Left renal cortex interstitium (tissue), 4 donors: ENCODE data around the gene LRP5. TPM values are rescaled to one million over a fixed set of nuclear protein-coding genes. Genes with fewer than 3 reads are reported as not detected.
"Not testable (repeated sequence)": the region's sequence is repeated elsewhere in the genome, so short reads cannot be mapped to it uniquely, and the experiment has no call there.

Experiments
- DNase-seq, 4 donors: peaks; one replicate each; pipeline ENCODE4 v3.0.0-alpha.2; 2013; ENCODE audit warnings: low read depth in 4 of 4, low spot score in 2 of 4, missing footprints in 1 of 4
- polyA plus RNA-seq, 4 donors: library from polyadenylated mRNA; unstranded; fragments of 120-200 nt; gene quantifications; one replicate each; pipeline ENCODE4 v1.2.1, GENCODE V29; 2013; ENCODE audit not compliant: insufficient read length in 4 of 4

Gene LRP5
- polyA plus RNA-seq, 4 donors, result 34.9 to 67.8 (median 58.9) TPM

DNA sequence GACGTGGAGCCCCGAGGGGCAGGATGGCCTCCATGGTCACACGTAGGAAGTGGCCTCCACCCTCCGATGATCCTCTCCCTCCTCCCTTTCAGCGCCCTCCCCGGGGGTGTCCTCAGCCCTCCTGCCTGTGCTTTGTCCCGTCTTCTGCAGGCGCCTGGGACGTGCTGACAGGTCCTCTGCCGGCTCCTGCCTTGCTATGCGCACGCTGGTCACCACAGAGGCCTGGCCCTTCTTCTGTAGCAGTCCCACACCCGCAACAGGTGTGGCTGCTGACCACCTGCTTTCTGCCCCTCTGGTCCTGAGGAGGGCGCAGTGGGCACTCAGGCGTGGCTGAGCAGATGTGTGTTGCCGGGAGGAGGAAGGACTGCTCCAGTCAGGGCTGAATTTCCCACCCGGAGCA is 120.5 kb downstream of the LRP5 start:
- no peak for DNase-seq

DNA sequence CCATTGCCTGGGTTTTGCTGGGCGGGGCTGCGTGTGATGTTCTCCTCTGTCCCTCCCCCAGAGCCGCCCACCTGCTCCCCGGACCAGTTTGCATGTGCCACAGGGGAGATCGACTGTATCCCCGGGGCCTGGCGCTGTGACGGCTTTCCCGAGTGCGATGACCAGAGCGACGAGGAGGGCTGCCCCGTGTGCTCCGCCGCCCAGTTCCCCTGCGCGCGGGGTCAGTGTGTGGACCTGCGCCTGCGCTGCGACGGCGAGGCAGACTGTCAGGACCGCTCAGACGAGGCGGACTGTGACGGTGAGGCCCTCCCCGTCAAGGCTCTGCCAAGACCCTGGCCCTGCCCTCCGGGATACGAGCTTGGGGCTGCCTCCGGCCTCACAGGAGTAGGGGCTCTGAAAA is 121.2 kb downstream of the LRP5 start:
- DNase-seq, result no peak

DNA sequence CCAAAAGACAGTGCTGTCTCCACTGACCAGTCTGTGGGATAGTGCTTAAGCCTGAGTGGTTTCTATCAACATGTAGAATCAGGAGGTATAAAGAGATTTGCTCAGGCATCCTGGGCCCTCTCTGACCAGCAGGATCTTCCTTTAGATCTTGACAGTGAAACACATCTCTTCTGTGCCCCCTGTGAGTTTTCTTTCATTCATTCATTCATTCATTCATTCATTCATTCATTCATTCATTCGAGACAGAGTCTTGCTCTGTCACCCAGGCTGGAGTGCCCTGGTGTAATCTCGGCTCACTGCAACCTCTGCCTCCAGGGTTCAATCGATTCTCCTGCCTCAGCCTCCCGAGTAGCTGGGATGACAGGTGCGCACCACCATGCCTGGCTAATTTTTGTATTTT is 121.8 kb downstream of the LRP5 start:
- not testable (repeated sequence) for DNase-seq

DNA sequence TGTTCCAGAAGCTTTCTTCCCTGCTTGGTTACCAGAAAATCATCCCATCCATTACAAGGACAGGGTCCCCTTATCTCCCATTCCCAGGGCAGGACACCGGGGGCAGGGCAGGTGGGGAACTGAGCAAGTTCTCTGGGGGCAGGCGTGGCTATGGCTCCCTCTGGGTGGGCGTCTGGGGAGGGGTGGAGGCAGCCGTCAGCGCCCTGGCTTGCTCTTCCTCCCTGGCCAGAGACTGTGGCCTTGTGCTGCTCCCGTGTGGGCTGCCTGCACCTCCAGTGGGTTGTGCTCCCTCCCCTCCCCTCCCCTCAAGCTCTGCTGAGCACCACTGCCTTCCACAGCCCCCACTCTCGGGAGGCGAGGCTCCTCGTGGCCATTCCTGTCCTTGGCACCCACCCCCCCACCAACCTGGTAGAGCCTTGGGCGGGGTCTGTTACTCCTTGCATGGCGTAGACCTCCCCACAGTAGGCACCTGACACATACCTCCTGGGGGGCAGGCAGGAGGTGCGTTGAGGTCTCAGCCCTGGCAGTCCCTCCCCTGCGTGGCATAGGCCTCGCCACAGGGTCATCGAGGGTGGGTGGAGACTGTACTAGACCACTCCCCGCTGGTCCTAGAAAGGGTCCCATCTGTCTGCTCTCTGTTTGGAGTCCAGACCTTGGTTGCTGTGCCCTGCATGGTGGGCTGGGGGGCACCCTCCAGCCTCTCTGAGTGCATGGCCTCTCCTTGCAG is 123.9 kb downstream of the LRP5 start:
- no peak for DNase-seq

DNA sequence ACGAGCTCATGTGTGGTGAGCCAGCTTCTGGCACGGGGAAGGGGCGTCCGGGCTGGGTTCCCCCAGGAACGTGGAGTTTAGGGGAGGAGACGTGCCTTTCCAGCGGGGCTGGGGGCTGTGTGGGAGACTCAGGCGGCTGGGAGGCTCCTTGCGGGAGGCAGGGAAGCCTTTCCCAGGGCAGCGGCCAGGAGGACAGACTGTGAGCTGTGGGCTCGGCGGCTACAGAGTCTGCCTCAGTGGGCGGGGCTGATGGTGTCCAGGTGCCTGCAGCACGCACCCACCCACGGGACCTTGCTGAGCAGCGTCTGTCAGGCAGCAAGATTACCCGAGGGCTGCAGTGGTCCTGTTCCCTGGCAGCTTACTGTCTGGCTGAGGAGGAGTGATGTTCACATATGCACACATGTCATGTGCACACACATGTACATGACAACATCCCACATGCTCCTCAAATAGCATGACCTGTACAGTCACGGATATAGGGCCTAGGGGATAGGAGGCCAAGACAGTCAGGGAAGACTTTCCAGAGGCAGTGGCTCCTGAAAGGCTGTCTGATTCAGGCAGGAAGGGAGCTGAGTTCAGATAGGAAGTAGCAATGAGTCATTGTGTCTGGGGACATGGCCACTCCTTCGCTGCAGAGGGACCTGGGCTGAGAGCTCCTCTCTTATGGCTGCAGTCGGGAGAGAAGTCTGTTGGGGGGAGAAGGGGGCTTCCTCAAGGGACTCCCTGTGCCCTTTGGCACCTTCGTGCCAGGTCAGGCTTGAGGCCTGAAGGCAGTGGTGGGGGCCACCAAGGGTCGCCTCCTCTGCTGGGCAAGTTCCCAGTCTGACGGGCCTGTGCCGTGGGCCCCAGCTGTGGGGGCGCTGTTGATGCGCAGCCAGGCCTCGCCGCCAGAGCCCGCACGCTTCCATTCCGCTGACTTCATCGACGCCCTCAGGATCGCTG is 124.9 kb downstream of the LRP5 start:
- DNase-seq, result no peak

DNA sequence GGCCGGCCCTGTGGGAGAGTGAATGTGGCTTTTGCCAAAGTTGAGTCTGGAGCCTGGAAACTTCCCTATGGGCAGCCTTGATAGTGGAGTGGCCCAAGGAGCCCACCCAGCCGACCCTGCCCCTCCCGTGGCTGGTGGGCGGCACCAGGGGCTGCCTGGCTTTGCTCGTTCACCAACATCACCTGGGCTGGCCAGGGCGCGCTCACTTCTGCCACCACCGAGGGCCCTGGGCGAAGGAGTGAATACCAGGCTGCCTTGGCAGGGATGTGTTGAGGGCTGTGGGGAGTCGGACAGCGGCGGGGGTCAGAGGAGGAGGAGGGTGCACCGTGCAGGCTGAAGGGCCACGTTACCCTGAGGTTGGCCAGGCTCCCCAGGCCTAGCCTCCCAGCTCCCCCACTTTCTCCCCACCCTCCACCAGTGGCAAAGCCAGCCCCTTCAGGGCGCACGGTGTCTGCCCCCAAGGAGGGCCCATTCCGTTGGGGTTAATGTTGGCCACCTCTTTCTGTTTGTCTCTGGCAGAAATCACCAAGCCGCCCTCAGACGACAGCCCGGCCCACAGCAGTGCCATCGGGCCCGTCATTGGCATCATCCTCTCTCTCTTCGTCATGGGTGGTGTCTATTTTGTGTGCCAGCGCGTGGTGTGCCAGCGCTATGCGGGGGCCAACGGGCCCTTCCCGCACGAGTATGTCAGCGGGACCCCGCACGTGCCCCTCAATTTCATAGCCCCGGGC is 125.7 kb downstream of the LRP5 start:
- DNase-seq, result no peak

DNA sequence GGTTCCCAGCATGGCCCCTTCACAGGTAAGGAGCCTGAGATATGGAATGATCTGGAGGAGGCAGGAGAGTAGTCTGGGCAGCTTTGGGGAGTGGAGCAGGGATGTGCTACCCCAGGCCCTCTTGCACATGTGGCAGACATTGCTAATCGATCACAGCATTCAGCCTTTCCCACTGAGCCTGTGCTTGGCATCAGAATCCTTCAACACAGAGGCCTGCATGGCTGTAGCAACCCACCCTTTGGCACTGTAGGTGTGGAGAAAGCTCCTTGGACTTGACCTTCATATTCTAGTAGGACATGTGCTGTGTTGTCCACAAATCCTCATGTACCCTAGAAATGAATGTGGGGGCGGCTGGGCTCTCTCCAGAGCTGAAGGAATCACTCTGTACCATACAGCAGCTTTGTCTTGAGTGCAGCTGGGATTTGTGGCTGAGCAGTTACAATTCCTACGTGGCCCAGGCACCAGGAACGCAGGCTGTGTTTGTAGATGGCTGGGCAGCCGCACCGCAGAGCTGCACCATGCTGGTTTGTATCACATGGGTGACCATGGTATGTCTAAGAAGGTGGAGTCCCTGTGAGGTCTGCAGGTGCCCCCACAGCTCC is 126.4 kb downstream of the LRP5 start:
- DNase-seq, result no peak

DNA sequence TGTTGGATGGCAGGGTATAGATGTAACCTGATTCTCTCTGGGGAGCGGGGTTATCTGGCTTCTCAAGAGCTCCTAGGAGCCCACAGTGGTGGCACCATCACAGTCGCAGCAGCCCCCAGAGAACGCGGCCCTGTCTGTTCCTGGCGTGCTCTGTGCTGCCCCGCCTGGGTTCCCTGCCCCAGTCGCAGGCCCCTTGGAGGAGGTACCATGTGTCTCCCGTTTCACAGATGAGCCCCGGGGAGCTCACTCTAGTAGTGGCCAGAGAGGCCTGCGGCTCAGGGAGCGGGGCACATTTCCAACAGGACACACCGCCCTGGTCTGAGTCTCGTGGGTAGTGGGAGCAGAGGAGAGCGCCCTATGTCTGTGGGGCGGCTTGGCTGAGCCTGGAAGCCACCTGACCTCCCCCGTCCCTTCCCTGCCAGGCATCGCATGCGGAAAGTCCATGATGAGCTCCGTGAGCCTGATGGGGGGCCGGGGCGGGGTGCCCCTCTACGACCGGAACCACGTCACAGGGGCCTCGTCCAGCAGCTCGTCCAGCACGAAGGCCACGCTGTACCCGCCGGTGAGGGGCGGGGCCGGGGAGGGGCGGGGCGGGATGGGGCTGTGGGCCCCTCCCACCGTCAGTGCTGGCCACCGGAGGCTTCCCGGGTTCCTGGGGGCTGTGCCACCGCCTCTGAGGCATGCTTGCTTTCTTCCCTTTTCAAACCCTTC is 127.1 kb downstream of the LRP5 start:
- DNase-seq, result no peak

DNA sequence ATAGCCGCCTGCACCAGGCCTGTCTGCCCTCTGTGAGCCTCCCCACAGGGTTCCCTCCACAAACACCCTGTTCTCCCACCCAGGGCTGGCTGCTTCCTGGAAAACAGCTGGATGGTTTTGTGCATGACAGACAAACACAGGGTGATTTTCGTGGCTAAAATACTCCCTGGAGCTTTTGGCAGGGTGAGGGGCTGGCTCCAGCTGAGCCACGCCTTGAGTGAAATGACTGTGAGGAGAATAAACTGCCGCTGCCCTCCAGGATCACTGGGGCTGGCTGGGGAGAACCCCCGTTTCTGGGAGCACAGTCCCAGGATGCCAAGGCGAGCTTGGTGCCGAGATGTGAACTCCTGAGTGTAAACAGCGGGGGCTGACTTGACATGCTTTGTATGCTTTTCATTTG is 127.8 kb downstream of the LRP5 start:
- DNase-seq, result no peak

DNA sequence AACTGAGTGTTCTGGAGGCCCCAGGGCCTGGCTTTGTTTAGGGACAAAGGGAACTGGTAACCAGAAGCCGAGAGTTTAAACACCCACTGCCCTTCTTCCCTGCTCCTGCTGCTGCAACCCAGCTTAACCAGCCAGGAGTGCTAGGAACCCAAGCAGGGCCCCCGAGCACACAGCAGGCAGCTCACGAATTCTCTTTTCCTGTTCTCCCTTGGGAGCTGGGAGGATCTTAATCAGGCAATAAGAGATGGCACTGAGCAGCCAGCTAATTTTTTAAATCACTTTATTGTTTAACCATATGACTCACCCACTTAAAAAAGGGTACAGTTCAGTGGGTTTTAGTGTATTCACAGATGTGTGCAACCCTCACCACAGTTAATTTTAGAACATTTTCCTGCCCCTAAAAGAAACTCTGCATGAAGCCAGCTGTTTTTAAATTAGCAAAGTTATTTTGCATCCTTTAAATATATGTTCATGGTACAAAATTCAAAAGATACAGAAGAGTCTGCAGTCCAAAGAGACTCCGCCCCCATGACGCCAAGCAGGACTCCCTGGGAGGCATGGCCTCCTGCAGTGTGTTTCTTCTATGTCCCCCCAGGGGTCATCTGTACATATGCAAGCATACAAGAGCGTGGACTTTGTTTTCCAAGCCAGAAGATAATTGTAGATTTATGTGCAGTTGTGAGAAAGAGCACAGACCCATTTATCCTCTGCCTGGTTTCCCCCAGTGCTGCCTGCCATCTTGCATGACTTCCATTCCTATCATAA is 129.3 kb downstream of the LRP5 start:
- DNase-seq, result no peak

DNA sequence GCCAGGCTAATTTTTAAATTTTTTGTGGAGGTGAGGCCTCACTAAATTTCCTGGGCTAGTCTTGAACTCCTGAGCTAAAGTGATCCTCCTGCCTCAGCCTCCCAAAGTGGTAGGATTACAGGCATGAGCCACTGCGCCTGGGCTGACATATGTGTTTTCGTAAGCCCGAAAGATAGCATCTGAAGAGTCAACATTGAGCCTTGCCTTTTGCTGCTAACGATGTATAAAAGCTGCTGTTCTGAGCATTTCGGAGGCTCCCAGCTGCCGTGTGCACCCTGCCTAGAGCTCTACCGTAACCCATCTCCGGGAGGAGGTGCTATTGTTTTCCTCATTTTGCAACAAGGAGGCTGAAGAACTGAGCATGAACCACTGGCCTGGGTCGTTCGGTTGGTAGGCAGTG is 130.0 kb downstream of the LRP5 start:
- DNase-seq, result no peak

DNA sequence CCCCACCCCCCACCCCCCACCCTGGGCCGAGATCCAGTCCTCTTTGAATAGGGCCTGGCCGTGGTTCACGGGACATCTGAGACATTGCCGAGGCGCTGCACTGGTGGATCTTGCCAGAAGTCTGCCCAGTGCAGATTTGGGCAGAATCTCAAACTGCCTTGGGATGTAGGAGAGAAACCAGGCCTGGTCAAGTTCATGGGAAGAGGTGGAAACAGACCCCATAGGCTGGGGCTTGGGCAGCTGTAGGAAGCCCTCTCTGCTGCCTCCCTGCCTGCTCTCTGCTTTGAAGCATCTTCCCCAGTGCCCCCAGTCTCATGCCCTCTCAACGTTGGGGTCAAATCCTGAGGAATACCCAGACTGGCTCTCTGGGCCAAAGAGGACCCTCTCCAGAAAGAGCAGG is 132.2 kb downstream of the LRP5 start:
- DNase-seq, result no peak

DNA sequence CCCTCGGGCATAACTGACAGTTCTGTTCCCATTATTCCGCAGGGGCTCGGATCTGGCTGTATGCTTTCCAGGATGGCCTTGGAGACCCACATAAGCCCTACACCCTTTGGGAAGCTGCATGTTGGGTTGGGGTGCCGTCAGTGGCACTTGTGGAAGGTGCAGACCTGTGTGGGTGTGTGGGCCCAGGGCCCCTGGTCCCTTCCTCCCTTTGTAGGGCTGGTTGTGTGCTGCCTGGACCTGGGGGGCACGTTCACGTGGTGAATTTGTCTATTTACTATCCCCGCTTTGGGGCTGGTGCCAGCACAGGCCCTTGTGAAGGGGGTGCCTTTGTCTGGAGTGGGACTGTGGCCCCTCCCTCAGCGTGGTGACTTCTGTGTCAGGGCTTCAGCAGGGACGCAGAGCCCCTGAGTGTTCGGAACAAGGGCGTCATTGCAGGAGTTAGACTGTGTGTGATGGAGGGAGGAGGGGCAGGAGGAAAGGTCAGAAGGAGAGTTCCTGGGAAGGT is 133.2 kb downstream of the LRP5 start:
- DNase-seq, result no peak

DNA sequence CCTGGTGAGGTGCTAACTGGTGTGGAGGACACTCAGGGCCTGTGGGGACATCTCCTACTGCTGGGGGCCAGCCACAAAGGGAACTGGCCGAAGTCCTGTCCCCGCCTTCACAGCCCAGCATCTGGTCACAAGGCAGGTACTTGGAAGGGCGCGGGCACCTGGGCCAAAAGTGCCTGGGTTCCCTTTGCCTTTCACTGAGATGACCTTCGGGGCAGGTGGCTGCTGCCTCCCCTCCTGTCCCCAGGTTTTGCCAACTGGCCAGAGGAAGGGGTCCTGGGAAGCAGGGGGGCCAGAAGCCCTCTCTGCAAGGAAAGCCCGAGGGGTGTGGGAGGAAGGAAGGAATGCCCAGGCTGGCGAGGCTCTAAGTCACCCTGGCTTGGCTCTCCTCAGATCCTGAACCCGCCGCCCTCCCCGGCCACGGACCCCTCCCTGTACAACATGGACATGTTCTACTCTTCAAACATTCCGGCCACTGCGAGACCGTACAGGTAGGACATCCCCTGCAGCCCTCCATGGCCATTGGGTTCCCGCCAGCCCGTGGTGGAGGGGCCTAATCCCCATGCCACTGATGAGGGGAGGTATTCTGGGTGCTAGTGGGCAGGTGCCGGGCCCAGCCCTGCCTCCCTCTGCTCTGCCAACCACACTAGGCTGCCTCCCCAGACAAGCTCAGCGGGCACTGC is 133.8 kb downstream of the LRP5 start:
- DNase-seq, result no peak

DNA sequence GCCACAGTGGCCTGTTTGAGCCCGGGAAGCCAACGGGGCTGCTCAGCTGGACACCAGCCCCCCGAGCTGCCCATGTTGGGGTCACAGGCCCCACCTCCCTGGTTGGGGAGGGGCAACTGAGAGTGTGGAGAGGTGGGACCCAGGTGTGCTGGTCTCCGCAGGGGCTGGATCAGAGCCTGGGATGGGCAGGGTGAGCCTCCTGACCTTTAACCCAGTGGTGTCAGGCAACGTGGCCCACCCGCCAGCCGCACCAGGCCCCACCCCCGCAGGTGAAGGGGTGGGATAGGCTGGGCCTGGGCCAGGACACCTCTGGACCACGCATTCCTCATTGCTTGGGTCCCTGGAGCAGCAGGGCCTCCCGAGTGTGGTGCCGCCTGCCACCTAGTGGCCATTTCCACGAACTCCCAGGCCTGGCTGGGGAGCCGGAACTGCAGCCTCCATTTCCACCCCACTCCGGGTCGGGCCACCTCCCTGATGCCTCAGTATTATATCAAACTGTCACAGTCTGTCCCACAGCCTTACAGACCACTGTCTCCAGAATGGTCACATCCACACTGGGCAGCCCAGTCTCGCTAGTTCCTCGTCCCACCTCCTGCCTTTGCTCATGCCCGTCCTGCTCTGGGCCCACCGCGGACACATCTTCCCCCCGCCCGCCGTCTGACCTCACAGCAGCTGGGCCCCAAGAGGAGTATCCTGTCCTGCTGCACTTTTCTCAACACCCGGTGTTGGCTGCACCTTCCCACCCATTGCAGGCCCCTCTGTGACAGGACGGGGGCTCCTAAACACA is 134.8 kb downstream of the LRP5 start:
- DNase-seq, result peak in 1 of 4 donors; percentile 57

DNA sequence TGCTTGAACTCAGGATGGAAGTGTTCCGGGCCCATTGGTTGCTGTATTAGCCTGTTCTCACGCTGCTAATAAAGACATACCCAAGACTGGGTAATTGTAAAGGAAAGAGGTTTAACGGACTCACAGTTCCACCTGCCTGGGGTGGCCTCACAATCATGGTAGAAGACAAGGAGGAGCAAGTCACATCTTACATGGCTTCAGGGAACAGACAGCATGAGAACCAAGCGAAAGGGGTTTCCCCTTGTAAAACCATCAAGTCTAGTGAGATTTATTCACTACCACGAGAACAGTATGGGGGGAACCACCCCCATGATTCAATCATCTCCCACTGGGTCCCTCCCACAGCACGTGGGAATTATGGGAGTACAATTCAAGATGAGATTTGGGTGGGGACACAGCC is 135.5 kb downstream of the LRP5 start:
- DNase-seq, result not testable (repeated sequence)

DNA sequence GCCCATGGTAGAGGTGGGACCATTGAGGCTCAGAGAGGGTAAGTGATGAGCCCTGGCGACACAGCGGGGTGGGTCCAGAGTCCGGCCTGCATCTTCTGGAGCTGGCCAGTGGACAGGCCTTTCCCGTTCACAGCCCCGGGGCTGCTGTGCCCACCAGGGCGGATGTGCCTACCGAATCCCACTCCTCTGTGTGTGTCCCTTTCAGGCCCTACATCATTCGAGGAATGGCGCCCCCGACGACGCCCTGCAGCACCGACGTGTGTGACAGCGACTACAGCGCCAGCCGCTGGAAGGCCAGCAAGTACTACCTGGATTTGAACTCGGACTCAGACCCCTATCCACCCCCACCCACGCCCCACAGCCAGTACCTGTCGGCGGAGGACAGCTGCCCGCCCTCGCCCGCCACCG is 136.2 kb downstream of the LRP5 start:
- no peak for DNase-seq

DNA sequence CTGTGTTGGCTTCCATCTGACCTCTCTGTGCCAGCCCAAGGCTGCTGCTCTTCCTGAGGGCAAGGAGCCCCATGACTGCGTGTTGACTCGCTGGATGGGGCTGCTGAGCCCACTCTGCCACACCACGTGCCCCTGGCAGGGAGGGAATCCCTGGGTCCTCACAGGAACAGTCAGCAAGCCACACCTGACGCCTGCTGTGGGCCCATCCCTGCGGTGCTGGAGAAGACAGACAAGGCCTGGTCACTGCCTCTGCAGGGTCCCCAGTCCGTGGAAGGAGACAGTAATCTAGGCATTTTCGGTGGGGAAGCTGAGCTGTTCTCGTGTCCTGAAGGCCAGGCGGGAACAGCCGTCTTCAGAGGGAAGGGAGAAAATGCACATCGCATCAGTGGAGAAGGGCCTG is 137.6 kb downstream of the LRP5 start:
- DNase-seq, result no peak
